GM18909 (cell line): ENCODE measurements around the gene GRK5.

Experiments
- ATAC-seq: cut with Tn5 transposase; IDR thresholded peaks from one replicate; pipeline ENCODE4 v1.9.1; 2021; ENCODE audit warnings: mild to moderate bottlenecking; ENCODE audit not compliant: unreplicated experiment, poor library complexity

The GRK5 gene

GRCh38 chr10:119312241-119312640 is 104.9 kb downstream of the GRK5 start:
- ATAC-seq, result no peak

DNA sequence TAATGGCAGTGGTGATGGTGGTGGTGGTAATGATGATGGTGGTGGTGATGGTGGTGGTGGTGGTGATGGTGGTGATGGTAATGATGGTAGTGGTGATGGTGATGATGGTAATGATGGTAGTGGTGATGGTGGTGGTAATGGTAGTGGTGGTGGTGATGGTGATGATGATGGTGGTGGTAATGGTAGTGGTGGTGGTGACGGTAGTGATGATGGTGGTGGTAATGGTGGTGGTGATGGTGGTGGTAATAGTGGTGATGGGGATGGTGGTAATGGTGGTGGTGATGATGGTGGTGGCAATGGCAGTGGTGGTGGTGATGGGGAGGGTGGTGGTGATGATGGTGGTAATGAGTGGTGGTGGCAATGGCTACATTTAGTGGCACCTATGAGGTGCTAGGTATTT is 105.7 kb downstream of the GRK5 start:
- no peak for ATAC-seq

DNA sequence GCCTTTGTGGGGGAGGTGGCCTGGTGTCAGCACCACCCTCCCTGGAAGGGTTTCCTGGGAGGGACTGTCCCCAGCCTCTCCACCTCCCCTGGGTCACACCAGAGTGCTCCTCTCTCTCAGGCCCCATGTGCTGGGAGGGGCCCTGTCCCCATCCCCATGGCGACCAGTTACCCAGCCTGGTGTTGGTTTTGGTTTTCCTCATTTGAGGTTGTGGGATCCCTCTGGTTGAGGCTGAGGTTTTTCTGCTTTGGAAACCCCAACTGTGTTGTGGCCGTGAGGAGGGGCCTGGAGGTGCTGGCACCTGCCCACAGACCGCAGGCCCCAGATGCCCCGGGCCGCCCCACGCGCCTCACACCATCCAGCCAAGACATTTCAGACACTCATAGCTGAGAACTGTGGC is 106.3 kb downstream of the GRK5 start:
- peak; percentile 80 for ATAC-seq

DNA sequence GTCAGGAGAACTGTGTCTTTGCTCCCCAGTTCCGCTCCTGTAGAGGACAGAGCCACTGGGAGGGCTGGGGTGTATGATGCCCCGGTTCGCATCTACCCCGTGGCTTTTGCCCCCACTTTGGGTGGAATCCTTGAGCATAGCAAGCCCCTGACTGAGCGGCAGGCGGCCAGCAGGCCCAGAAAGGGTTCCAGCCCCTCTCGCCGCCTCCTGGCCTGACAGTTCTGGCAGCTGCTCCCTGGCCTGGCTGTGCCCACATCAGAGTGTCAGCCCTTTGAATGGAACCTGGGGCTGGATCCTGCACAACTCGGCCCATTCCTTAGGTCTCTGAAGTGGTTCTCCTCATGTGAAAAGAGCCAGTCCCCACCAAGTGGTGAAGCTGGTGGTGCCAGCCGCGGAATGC is 106.7 kb downstream of the GRK5 start:
- ATAC-seq, result no peak

- no peak for ATAC-seq
Measured at GRCh38 chr10:119314486-119314885, 107.1 kb downstream of the GRK5 start.

DNA sequence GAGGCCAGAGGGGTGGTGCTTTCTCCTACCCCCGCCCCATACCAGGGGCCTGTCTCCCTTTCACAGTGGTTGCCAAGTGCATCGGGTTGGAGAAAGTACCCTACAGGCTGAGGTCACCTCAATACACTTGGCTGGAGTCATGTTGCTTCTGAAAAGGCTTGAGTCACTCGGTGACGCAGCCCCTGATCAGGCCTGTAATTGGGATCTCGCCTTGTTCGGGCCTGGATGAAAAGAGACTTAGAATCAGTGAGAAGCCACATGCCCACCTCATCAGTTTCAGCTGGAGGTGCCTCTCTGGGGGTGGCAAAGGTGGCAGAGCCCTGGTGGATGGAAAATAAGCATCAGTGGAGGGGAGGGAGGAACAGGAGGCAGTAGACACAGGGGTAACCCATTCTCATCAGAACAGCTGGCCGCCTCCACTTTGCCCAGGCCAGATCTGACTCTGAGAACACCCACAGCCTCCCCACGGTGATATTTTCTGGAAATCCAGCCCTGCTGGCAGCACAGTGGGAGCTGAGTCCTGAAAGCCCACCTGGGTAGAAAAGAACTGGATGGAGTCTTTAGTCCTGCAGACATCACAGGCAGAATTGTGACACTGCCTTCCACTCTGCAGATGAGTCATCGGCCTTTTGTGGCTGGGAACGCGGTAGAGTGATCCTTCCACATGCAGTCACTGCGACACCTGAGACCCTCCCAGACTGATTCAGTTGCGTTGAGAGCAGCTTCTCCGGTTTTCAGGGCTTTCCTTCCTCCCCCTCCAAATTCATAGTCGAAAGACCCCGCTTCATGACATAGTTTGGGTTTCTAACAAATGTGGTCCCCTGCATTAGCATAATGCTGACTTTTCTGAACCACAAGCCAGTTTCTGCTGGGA is 108.0 kb downstream of the GRK5 start:
- peak; percentile 54 for ATAC-seq

GRCh38 chr10:119316002-119316358 is 108.6 kb downstream of the GRK5 start:
- no peak for ATAC-seq

DNA sequence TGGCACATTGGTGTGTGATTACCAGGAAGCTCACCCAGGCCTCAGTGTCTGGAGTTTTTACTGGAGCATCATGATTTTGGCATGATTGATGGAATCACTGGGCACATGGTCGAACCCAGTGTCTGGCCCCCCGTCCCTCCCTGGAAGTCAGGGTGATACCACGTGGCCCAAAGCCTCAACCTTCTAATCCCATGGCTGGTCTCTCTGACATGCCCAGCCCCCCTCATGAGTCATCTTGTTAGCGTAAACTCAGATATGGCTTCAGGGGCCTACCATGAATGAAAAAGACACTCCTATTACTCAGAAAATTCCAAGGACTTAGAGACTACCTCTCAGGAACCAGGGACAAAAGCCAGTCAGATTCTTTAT is 109.3 kb downstream of the GRK5 start:
- no peak for ATAC-seq

- ATAC-seq, result no peak
Measured at GRCh38 chr10:119318411-119319160, 111.2 kb downstream of the GRK5 start.

DNA sequence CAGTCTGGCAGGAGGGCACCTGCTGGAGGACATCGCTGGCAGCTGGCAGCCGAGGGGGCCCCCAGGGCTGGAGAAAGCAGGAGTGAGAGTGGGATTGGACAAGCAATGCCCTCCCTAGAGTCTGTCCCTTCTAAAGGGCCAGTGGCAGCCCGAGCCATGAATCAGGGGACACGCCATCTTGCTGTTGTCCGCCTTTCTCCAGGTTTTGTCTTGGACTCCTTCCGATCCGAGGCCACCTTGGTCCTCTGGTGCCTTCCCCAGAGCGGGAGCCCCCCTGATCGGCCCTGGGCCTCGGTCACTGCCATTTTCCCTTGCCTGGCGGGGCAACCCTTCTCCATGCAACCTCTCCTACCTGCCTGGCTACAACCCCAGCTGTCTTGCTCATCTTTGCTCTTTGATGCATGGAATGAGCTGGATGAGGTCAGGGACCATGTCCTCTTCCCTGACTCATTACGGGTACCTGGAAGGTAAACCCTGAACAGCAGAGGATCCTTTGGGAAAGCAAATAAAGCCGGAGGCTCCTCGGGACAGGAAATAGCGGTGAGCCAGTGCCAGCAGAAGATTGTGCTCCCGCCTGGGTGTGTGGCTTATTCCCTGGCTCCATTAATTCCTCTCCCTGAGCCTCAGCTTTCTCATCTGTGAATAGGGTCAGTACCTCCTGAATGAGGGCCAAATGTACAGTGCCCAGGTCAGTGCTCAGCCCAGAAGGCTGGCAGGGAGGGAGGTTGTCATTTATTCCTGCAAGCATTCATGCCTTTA is 112.0 kb downstream of the GRK5 start:
- no peak for ATAC-seq

DNA sequence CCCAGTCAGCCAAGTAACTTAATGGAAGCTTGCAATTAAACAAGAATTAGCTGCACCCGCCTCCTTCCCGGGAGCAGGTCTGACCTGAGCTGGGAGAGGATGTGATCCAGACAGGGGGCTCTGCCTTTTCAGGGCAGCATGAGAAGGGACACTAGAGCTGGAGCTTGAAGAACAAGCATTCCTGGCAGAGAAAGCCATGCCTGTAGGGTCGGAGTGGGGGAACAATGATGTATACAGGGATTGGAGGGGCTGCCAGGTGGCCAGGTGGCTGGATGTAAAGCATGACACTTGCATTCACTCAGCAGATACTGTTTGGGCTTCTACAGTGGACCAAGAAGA is 112.5 kb downstream of the GRK5 start:
- no peak for ATAC-seq

GRCh38 chr10:119320981-119321380 is 113.6 kb downstream of the GRK5 start:
- ATAC-seq, result no peak

GRCh38 chr10:119323085-119324016 is 116.0 kb downstream of the GRK5 start:
- no peak for ATAC-seq

GRCh38 chr10:119325131-119325530 is 117.8 kb downstream of the GRK5 start:
- no peak for ATAC-seq

- no peak for ATAC-seq
Measured at GRCh38 chr10:119326167-119326566, 118.8 kb downstream of the GRK5 start.

DNA sequence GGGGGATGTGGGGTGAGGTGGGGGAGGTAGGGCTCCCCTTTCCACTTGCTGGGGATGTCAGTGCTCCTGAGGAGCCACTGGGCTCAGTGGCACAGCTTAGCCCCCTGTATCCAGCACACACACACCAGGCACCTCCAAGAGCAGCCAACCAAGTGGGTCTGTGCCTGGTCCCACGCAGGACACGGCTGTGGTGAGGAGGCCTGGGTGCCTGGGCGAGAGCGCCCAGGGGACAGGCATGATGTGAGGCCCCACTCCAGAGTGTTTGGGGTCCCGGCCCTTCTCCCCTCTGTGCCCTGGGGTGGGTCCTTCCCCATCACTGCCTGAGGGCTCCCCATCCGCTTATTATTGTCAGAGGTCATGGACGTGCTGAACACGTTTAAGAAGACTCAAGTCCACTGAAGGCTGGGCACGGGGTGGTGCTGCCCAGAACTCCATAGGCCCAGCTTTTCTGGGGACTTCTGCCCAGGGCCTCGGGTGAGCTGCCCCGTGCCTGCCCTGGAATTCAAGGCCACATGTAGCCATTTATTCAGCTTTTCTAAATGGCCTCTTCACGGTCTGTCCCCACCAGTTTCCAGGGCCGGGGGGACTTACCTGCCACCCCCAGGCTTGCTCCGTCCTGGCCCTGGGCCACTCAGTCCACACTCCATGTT is 119.8 kb downstream of the GRK5 start:
- no peak for ATAC-seq

DNA sequence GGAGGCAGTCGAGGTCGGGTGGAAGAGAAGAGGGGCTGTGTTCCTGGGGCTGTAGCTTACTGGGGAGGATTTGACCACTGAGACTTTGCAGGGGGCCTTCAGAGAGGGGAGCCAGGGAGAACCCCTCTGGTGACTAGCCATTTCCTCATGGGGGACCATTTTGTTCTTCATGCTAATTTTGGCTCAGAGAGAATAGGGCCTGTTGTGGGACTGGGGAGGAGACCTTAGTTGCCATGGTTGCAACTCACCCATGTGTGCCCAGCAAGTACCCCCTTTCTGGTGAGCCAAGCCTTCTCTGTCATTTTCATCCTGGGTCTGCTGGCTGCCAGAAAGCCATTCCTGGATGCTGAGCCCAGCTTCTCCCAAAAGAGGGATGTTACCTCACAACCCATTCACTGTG is 120.9 kb downstream of the GRK5 start:
- ATAC-seq, result no peak

GRCh38 chr10:119330342-119330741 is 123.0 kb downstream of the GRK5 start:
- ATAC-seq, result no peak

- ATAC-seq, result no peak
Measured at GRCh38 chr10:119331061-119331460, 123.7 kb downstream of the GRK5 start.
